Measurements from ENCODE around the gene AQP2. TPM values are rescaled to one million over a fixed set of nuclear protein-coding genes. Genes with fewer than 3 reads are reported as not detected.
A peak's percentile ranks its signal among the peaks of the same experiment; 100 is the strongest.

The AQP2 gene
- total and polyA plus RNA-seq, 2 of the 13 experiments (the other 11 are each of a cell fraction or from before 2014, with no cell fraction given): not detected

- TF ChIP-seq ZNF292 (CRISPR knock-in tag; IDR thresholded peaks at IDR 0.05; ENCODE audit: borderline replicate concordance, low read depth) (no peak), ARNTL (CRISPR knock-in tag; IDR thresholded peaks at IDR 0.05) (no peak), KDM3A (CRISPR knock-in tag; IDR thresholded peaks at IDR 0.05; ENCODE audit: low read depth) (no peak), NBN (conservative IDR thresholded peaks at IDR 0.05) (no peak), MZF1 (CRISPR knock-in tag; IDR thresholded peaks at IDR 0.05; ENCODE audit: borderline replicate concordance) (no peak), ZNF468 (CRISPR knock-in tag; IDR thresholded peaks at IDR 0.05) (no peak), ZNF605 (CRISPR knock-in tag; IDR thresholded peaks at IDR 0.05) (no peak), ARID5B (CRISPR knock-in tag; IDR thresholded peaks at IDR 0.05) (no peak), ZNF253 (CRISPR knock-in tag; IDR thresholded peaks at IDR 0.05; ENCODE audit: borderline replicate concordance) (no peak), CEBPB (IDR thresholded peaks at IDR 0.05; ENCODE audit: borderline replicate concordance, low read depth, low read length) (peak; percentile 47; the same call in 1 of the 2 replicates)
- TF ChIP-seq, protein P1, sequence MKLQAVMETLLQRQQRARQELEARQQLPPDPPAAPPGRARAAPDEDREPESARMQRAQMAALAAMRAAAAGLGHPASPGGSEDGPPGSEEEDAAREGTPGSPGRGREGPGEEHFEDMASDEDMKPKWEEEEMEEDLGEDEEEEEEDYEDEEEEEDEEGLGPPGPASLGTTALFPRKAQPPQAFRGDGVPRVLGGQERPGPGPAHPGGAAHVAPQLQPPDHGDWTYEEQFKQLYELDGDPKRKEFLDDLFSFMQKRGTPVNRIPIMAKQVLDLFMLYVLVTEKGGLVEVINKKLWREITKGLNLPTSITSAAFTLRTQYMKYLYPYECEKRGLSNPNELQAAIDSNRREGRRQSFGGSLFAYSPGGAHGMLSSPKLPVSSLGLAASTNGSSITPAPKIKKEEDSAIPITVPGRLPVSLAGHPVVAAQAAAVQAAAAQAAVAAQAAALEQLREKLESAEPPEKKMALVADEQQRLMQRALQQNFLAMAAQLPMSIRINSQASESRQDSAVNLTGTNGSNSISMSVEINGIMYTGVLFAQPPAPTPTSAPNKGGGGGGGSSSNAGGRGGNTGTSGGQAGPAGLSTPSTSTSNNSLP (IDR thresholded peaks at IDR 0.05; ENCODE audit: low read depth, low read length): no peak
- TF ChIP-seq, protein P2, sequence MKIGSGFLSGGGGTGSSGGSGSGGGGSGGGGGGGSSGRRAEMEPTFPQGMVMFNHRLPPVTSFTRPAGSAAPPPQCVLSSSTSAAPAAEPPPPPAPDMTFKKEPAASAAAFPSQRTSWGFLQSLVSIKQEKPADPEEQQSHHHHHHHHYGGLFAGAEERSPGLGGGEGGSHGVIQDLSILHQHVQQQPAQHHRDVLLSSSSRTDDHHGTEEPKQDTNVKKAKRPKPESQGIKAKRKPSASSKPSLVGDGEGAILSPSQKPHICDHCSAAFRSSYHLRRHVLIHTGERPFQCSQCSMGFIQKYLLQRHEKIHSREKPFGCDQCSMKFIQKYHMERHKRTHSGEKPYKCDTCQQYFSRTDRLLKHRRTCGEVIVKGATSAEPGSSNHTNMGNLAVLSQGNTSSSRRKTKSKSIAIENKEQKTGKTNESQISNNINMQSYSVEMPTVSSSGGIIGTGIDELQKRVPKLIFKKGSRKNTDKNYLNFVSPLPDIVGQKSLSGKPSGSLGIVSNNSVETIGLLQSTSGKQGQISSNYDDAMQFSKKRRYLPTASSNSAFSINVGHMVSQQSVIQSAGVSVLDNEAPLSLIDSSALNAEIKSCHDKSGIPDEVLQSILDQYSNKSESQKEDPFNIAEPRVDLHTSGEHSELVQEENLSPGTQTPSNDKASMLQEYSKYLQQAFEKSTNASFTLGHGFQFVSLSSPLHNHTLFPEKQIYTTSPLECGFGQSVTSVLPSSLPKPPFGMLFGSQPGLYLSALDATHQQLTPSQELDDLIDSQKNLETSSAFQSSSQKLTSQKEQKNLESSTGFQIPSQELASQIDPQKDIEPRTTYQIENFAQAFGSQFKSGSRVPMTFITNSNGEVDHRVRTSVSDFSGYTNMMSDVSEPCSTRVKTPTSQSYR (CRISPR knock-in tag; IDR thresholded peaks at IDR 0.05; ENCODE audit: borderline replicate concordance): no peak
Measured at GRCh38 chr12:49936925-49937324, 13.6 kb upstream of the AQP2 start (continued).

Data from HepG2 (cell line).